ENCODE measurements around the gene TP73. TPM values are rescaled to one million over a fixed set of nuclear protein-coding genes. Genes with fewer than 3 reads are reported as not detected.
A peak's percentile ranks its signal among the peaks of the same experiment; 100 is the strongest.

Gene TP73
- total RNA-seq: 1 to 10 TPM in 2 of 6 experiments, under 1 TPM in 4; 0.05 to 2.3 (median 0.32) TPM
- long read RNA-seq: 0 reads

- peaks cover 0 to 26% (median 0%) of the 10 kb centered on the region in 4 donors for H3K4me1 ChIP-seq
- 4% methylated on average over 5 of the region's 80 CpGs for WGBS (ENCODE audit: insufficient coverage, low coverage, low lambda C conversion rate, missing lambda C conversion rate)
- peak within 1 kb of the TSS in 2 of 3 donors; percentile 20 to 35 for H3K4me3 ChIP-seq
- H3K27me3 ChIP-seq: peaks cover 10 to 33% of the 10 kb centered on the region in 2 donors
- no peaks in the 10 kb centered on the region for H3K9me3 ChIP-seq
- intact Hi-C loops (cut with DNase I): no loop called here
- ATAC-seq: peak in 3 of 4 donors; percentile 4 to 33 (median 21)
- H3K36me3 ChIP-seq: peaks cover 0 to 2% (median 0%) of the 10 kb centered on the region in 4 donors
- no peak within 1 kb of the TSS for H3K27ac ChIP-seq
- peak; percentile 23 to 55 (median 47) for DNase-seq
- TF ChIP-seq POLR2A (IDR thresholded peaks at IDR 0.05): no peak
- no peak for TF ChIP-seq CTCF (IDR thresholded peaks at IDR 0.05)
Observed at GRCh38 chr1:3651930-3652547, at the start of gene TP73. Gene TP73, plus strand, starts transcription at chr1:3652516. Its CDS starts 29,850 bp downstream, at chr1:3682366.

GRCh38 chr1:3603156-3603555, 49.2 kb upstream of the TP73 start:
- no peak for DNase-seq
- ATAC-seq: no peak
- H3K27ac ChIP-seq: no peak overlapping the region
- no peaks in the 10 kb centered on the region for H3K27me3 ChIP-seq
- no peaks in the 10 kb centered on the region for H3K36me3 ChIP-seq
- no CpG with 5 or more reads among the region's 11 CpGs for WGBS (ENCODE audit: insufficient coverage, low coverage, low lambda C conversion rate, missing lambda C conversion rate)
- TF ChIP-seq POLR2A (IDR thresholded peaks at IDR 0.05) (no peak), CTCF (IDR thresholded peaks at IDR 0.05) (no peak)
- intact Hi-C loops (cut with DNase I): no loop called here
- H3K4me3 ChIP-seq: no peak overlapping the region
- no peaks in the 10 kb centered on the region for H3K9me3 ChIP-seq
- H3K4me1 ChIP-seq: no peaks in the 10 kb centered on the region

- no peak overlapping the region for H3K4me3 ChIP-seq
- DNase-seq (no peak), ATAC-seq (no peak)
- TF ChIP-seq CTCF (IDR thresholded peaks at IDR 0.05): no peak
- TF ChIP-seq POLR2A (IDR thresholded peaks at IDR 0.05): no peak
- intact Hi-C loops (cut with DNase I): no loop called here
- H3K4me1 ChIP-seq: no peaks in the 10 kb centered on the region
- H3K36me3 ChIP-seq: no peaks in the 10 kb centered on the region
- H3K27me3 ChIP-seq: no peaks in the 10 kb centered on the region
- H3K9me3 ChIP-seq: no peaks in the 10 kb centered on the region
- no peak overlapping the region for H3K27ac ChIP-seq
- WGBS (ENCODE audit: insufficient coverage, low coverage, low lambda C conversion rate, missing lambda C conversion rate): 91% methylated on average over 7 of the region's 29 CpGs
Observed at GRCh38 chr1:3603571-3604467, 48.5 kb upstream of the TP73 start.

- TF ChIP-seq POLR2A (IDR thresholded peaks at IDR 0.05) (no peak), CTCF (IDR thresholded peaks at IDR 0.05) (no peak)
- no peak overlapping the region for H3K4me3 ChIP-seq
- H3K36me3 ChIP-seq: no peaks in the 10 kb centered on the region
- no peaks in the 10 kb centered on the region for H3K4me1 ChIP-seq
- no peaks in the 10 kb centered on the region for H3K27me3 ChIP-seq
- no peaks in the 10 kb centered on the region for H3K9me3 ChIP-seq
- DNase-seq (no peak), ATAC-seq (no peak)
- WGBS (ENCODE audit: insufficient coverage, low coverage, low lambda C conversion rate, missing lambda C conversion rate): 90% methylated on average over 2 of the region's 8 CpGs
- no peak overlapping the region for H3K27ac ChIP-seq
- intact Hi-C loops (cut with DNase I): no loop called here
Observed at GRCh38 chr1:3604468-3604974, 47.8 kb upstream of the TP73 start.

Measured in right lobe of liver (tissue), 6 donors.